ENCODE data around the gene RAB3A.
A peak's percentile ranks its signal among the peaks of the same experiment; 100 is the strongest.

Gene RAB3A

GRCh38 chr19:18203863-18204393, at the start of gene RAB3A:
RAB3A (minus strand) TSS chr19:18204042; CDS start chr19:18202740, 1,302 bp downstream.
- DNase-seq, result peak; percentile 100

DNA sequence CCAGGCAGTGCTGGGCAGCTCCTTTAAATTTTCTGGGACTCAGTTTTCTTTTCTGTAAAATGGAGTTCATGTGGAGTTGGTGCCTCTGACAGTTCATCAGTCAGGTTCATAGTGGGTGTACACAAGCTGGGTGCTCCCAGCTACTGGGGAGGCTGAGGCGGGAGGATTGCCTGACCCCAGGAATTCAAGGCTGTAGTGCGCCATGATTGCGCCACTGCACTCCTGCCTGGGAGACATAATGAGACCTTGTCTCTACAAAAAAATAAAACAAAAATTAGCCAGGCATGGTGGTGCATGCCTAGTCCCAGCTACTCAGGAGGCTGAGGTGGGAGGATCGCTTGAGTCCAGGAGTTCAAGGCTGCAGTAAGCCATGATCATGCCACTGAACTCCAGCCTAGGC, 49.3 kb upstream of the RAB3A start:
- no peak for DNase-seq

- DNase-seq, result no peak
Measured at GRCh38 chr19:18252370-18252717, 48.5 kb upstream of the RAB3A start.

- DNase-seq, result peak; percentile 84
Measured at GRCh38 chr19:18251587-18252369, 47.9 kb upstream of the RAB3A start.

- DNase-seq, result no peak
Measured at GRCh38 chr19:18249834-18250233, 46.0 kb upstream of the RAB3A start.

- no peak for DNase-seq
Measured at GRCh38 chr19:18245297-18245696, 41.5 kb upstream of the RAB3A start.

GRCh38 chr19:18239303-18239702, 35.5 kb upstream of the RAB3A start:
- DNase-seq, result no peak

- DNase-seq, result no peak
Measured at GRCh38 chr19:18234194-18234593, 30.4 kb upstream of the RAB3A start.

- peak; percentile 43 for DNase-seq
Measured at GRCh38 chr19:18233224-18233825, 29.5 kb upstream of the RAB3A start.

GRCh38 chr19:18232540-18233223, 28.8 kb upstream of the RAB3A start:
- DNase-seq, result no peak

DNA sequence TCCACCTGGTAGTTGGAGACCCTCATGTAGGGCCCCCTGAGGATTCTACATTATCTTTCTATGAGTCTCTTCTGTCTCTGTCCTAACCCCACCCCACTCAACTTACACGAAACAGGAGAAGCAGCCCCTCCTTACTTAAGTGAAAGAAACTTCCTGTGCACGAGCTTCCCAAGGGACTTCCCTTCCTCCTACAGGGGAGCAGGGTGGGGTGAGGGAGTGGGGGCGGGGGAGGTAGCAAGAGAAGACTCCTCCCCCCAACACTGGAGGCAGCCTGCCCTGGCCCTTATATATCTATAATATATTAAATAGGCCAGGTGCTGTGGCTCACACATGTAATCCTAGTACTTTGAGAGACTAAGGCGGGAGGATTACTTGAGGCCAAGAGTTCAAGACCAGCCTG, 27.9 kb upstream of the RAB3A start:
- DNase-seq, result no peak

DNA sequence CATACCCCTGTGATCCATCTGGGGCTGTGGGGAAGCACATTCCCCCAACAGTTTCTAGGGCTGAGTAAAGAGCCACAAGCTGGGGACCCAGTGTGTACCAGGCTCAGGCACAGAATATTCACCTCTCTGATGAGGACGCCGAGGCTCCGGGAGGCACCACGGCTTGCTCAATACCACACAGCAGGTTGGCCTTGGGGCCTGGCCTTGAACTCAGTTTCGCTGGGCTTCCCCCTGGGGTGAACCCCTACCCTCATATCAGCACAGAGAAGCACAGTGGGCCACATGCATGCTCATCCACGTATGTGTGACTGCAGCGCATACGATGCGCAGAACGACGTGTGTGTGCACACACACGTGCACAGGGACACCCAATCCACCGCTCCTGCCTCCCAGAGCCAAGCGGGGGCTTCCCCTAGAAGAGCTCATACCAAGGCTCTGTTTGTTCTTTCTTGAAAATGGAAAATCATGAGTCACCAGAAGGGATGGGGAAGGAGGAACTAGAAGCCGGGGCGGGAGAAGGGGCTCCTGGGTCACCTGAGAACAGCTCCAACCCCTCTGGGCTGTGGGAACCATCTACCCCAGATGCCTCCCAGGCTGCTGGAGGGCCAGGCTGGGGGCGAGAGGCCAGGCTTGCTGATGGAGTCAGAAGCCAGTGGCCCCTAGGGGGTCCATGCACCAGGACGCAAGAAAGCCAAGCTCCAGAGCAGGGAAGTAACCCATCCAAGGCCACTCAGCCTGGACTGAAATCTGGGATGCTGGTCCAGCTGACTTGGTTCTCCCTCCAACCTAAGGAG, 27.3 kb upstream of the RAB3A start:
- DNase-seq, result no peak

GRCh38 chr19:18229915-18230314, 26.1 kb upstream of the RAB3A start:
- DNase-seq, result no peak

DNA sequence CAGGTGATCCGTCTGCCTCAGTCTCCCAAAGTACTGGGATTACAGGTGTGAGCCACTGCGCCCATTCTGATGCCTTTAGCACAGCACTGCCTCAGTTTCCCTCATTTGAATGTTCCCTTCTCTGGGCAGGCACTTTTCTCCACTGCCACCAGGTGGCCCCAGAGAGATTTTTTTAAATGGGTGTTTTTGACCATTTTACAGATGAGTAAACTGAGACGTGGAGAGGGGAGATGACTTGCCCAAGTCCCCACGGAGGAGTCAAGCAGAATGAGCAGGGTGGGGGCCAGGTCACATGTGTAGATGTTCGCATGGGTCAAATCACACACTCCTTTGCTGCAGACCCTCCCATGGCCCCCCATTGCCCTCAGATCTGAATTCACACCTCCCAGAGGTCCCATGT, 25.6 kb upstream of the RAB3A start:
- DNase-seq, result peak; percentile 30

DNA sequence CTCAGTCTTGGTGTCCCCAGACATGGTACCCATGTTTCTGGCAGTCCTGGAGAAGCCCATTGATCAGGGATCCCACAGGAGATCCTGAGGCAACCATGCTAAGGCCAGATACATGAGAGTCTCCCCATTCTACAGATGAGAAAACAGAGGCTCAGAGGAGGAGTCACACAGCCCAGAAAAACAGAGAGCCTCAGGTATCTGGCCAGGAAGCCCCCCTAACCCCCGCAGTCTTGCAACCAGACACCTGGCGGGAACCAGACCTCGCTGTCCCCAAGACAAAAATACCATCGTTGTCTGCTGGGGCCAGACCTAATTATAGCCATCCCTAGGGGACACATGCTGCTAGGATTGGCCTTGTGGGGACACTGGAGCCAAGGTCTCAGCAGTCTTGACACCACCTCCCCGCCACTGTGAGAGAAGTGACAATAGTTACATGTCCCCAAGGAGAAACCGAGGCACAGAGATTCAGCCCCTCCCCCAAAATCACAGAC, 24.0 kb upstream of the RAB3A start:
- no peak for DNase-seq

GRCh38 chr19:18226956-18227780, 23.3 kb upstream of the RAB3A start:
- no peak for DNase-seq

- DNase-seq, result no peak
Measured at GRCh38 chr19:18225702-18226468, 22.0 kb upstream of the RAB3A start, which contains the start of gene PDE4C. PDE4C (minus strand) TSS chr19:18226438; CDS start chr19:18226415, 23 bp downstream.

- no peak for DNase-seq
Measured at GRCh38 chr19:18225355-18225701, 21.5 kb upstream of the RAB3A start.

DNA sequence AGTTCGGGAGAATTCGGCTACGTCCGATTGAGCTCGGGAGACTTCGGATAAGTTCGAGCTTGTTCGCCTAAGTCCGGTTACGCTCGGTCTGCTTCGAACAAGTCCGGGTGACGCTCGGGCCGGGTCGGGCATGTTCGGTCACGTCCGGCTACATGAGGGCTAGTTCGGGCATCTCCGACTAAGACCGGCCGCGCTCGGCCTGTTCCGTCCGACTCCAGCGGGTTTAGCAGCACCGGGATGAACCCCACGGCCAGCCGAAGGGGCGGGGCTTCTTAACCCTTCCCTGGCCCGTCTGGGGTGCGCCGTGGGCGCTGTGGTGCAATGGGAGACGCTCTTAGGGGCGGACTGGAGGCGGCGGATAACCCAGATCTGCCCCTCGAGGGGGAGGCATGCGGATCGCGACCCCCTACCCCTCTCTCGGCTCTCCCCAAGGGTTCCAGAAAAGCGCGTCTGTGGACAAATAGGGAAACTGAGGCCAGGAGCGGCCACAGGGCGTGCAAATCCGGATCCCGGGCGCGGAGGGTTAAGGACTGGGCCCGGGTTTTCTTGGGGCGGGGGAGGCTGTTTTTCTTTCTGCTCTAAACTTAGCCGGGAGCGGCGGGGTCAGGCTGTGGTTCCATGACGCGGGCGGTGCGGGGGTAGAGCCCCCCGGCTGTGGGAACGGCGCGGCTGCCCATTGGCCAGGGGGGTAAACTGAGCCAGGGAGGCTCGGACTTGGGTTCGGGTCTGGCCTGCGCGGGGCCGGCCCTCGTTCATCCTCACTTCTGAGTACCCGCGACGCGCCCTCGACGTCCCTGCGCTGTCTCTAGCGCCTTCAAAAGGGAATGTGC, 20.9 kb upstream of the RAB3A start:
- DNase-seq, result peak; percentile 97

- DNase-seq, result peak; percentile 48
Measured at GRCh38 chr19:18223860-18224524, 20.1 kb upstream of the RAB3A start.

Measured in activated CD4-positive, alpha-beta T cell treated with anti-CD3 and anti-CD28 coated beads, Interleukin-2, Interleukin-6, amounts not matched to agents 100 ng/mL and 50 ng/mL, durations not matched to agents 16 hours and 8 hours (primary cell).